CD4-positive, alpha-beta T cell treated with Interleukin-6 for 4 hours (primary cell): Measurements from ENCODE around the gene KIAA1671.

Experiments
- DNase-seq: peaks from one replicate; pipeline ENCODE4 v3.0.0-alpha.2; 2020; ENCODE audit warnings: mixed read lengths

The KIAA1671 gene

GRCh38 chr22:25016311-25016710, 63.8 kb downstream of the KIAA1671 start:
- no peak for DNase-seq

GRCh38 chr22:25018009-25018408, 65.5 kb downstream of the KIAA1671 start:
- no peak for DNase-seq

- no peak for DNase-seq
Measured at GRCh38 chr22:25019427-25020184, 67.1 kb downstream of the KIAA1671 start.

GRCh38 chr22:25021409-25021808, 68.9 kb downstream of the KIAA1671 start:
- DNase-seq = no peak

GRCh38 chr22:25021976-25022711, 69.6 kb downstream of the KIAA1671 start:
- no peak for DNase-seq

- DNase-seq = no peak
Measured at GRCh38 chr22:25023879-25024278, 71.4 kb downstream of the KIAA1671 start.

GRCh38 chr22:25024895-25025294, 72.4 kb downstream of the KIAA1671 start:
- DNase-seq = no peak

GRCh38 chr22:25025491-25026400, 73.2 kb downstream of the KIAA1671 start:
- no peak for DNase-seq

- no peak for DNase-seq
Measured at GRCh38 chr22:25027043-25027906, 74.8 kb downstream of the KIAA1671 start.

- DNase-seq = no peak
Measured at GRCh38 chr22:25027959-25028840, 75.7 kb downstream of the KIAA1671 start.

- no peak for DNase-seq
Measured at GRCh38 chr22:25028841-25029141, 76.3 kb downstream of the KIAA1671 start.

GRCh38 chr22:25029181-25029580, 76.7 kb downstream of the KIAA1671 start:
- no peak for DNase-seq

- DNase-seq = no peak
Measured at GRCh38 chr22:25030636-25031035, 78.1 kb downstream of the KIAA1671 start.

- DNase-seq = no peak
Measured at GRCh38 chr22:25032066-25032465, 79.5 kb downstream of the KIAA1671 start.

GRCh38 chr22:25035715-25036114, 83.2 kb downstream of the KIAA1671 start:
- no peak for DNase-seq

- no peak for DNase-seq
Measured at GRCh38 chr22:25038239-25038638, 85.7 kb downstream of the KIAA1671 start.

- no peak for DNase-seq
Measured at GRCh38 chr22:25038771-25039170, 86.3 kb downstream of the KIAA1671 start.

- no peak for DNase-seq
Measured at GRCh38 chr22:25039255-25039654, 86.7 kb downstream of the KIAA1671 start.

- DNase-seq = no peak
Measured at GRCh38 chr22:25039754-25040153, 87.2 kb downstream of the KIAA1671 start.

- DNase-seq = no peak
Measured at GRCh38 chr22:25045159-25045558, 92.6 kb downstream of the KIAA1671 start.

- no peak for DNase-seq
Measured at GRCh38 chr22:25048071-25048470, 95.6 kb downstream of the KIAA1671 start.
